ENCODE data around the gene CALCOCO1.
"Not testable (repeated sequence)": the region's sequence is repeated elsewhere in the genome, so short reads cannot be mapped to it uniquely, and the experiment has no call there.

Gene CALCOCO1

GRCh38 chr12:53733051-53733806 is 6.0 kb upstream of the CALCOCO1 start:
- no peak for DNase-seq

GRCh38 chr12:53729644-53730043 is 2.4 kb upstream of the CALCOCO1 start:
- no peak for DNase-seq

GRCh38 chr12:53728206-53728605 is 954 bp upstream of the CALCOCO1 start:
- DNase-seq: no peak

- no peak for DNase-seq
These were observed 324 bp downstream of the CALCOCO1 start for GRCh38 chr12:53726946-53727309.

- no peak for DNase-seq
These were observed 911 bp downstream of the CALCOCO1 start for GRCh38 chr12:53726341-53726740.

- DNase-seq: no peak
These were observed 1.4 kb downstream of the CALCOCO1 start for GRCh38 chr12:53725824-53726223.

GRCh38 chr12:53722450-53723041 is 4.7 kb downstream of the CALCOCO1 start:
- DNase-seq: no peak

- DNase-seq: no peak
These were observed 6.3 kb downstream of the CALCOCO1 start for GRCh38 chr12:53720946-53721345.

- no peak for DNase-seq
These were observed 7.6 kb downstream of the CALCOCO1 start for GRCh38 chr12:53719649-53720048.

GRCh38 chr12:53718567-53718966 is 8.7 kb downstream of the CALCOCO1 start:
- DNase-seq: not testable (repeated sequence)

- DNase-seq: no peak
These were observed 9.9 kb downstream of the CALCOCO1 start for GRCh38 chr12:53717319-53717718.

- DNase-seq: no peak
These were observed 13.2 kb downstream of the CALCOCO1 start for GRCh38 chr12:53714004-53714403.

GRCh38 chr12:53713516-53713915 is 13.7 kb downstream of the CALCOCO1 start:
- no peak for DNase-seq

- DNase-seq: no peak
These were observed 15.1 kb downstream of the CALCOCO1 start for GRCh38 chr12:53712059-53712643.

GRCh38 chr12:53710091-53710490 is 17.2 kb downstream of the CALCOCO1 start:
- DNase-seq: no peak

GRCh38 chr12:53709671-53710070 is 17.6 kb downstream of the CALCOCO1 start:
- no peak for DNase-seq

GRCh38 chr12:53706080-53706479 is 21.2 kb downstream of the CALCOCO1 start:
- DNase-seq: no peak

GRCh38 chr12:53703756-53704155 is 23.5 kb downstream of the CALCOCO1 start:
- no peak for DNase-seq

- DNase-seq: peak; percentile 14
These were observed 25.6 kb downstream of the CALCOCO1 start for GRCh38 chr12:53701518-53702264.

GRCh38 chr12:53700567-53700966 is 26.7 kb downstream of the CALCOCO1 start:
- no peak for DNase-seq

GRCh38 chr12:53699678-53700025 is 27.6 kb downstream of the CALCOCO1 start:
- DNase-seq: no peak

GRCh38 chr12:53698948-53699677 is 28.1 kb downstream of the CALCOCO1 start:
- DNase-seq: no peak
